Vagina (tissue), 2 donors: ENCODE measurements around the gene AACS. TPM values are rescaled to one million over a fixed set of nuclear protein-coding genes. Genes with fewer than 3 reads are reported as not detected.

Source experiments
- DNase-seq, 2 donors: peaks; one replicate each; pipeline ENCODE4 v3.0.0-alpha.2; 2017; ENCODE audit errors: extremely low spot score in 2 of 2
- H3K27ac ChIP-seq: fragments of 200-600 bp; sonication (generic); one replicate; pipeline ENCODE4 v1.5.1; 2019
- H3K27me3 ChIP-seq: fragments of 200-600 bp; sonication (generic); one replicate; pipeline ENCODE4 v1.5.1; 2019
- H3K36me3 ChIP-seq, 2 donors: fragments of 200-600 bp; sonication (generic); one replicate each; pipeline ENCODE4 v1.5.1; 2017 to 2019
- H3K4me1 ChIP-seq: fragments of 200-600 bp; sonication (generic); one replicate; pipeline ENCODE4 v1.5.1; 2019
- H3K4me3 ChIP-seq, 2 donors: fragments of 200-600 bp; sonication (generic); 1 replicate in 1 of 2; 2 replicates in 1 of 2; pipeline ENCODE4 v1.5.1; 2016 to 2019
- H3K9me3 ChIP-seq: fragments of 200-600 bp; sonication (generic); one replicate; pipeline ENCODE4 v1.5.1; 2019
- CTCF ChIP-seq, 3 experiments: fragments of 450-650 bp in 2 of 3; fragments of 200-600 bp in 1 of 3; sonication (generic) in 1 of 3; IDR thresholded peaks; one replicate each; pipeline ENCODE4 v1.5.1; 2017 to 2019; ENCODE audit warnings: antibody characterized with exemption in 3 of 3, mild to moderate bottlenecking in 2 of 3, moderate library complexity in 2 of 3
- POLR2A ChIP-seq, 2 donors: fragments of 450-650 bp; IDR thresholded peaks; one replicate each; pipeline ENCODE4 v1.6.1; 2017; ENCODE audit warnings: antibody characterized with exemption in 2 of 2, mild to moderate bottlenecking in 2 of 2, moderate library complexity in 2 of 2
- POLR2AphosphoS5 ChIP-seq, 2 donors: sonication (generic); formaldehyde crosslinking; IDR thresholded peaks; one replicate each; pipeline ENCODE4 v1.9.0; 2017; ENCODE audit warnings: antibody characterized with exemption in 2 of 2, mild to moderate bottlenecking in 2 of 2, low read depth in 1 of 2; ENCODE audit not compliant: insufficient read depth in 1 of 2
- intact Hi-C: fragments of 100-400 bp; cut with DNase I; formaldehyde crosslinking; loops from one replicate; pipeline ENCODE4 v1.15.1; 2023
- total RNA-seq: library from RNA; depleted of rRNA; stranded (reverse); fragments of >200 nt; gene quantifications from one replicate; pipeline ENCODE4 v1.2.3, GENCODE V29; 2016

AACS gene
- total RNA-seq, 1 donor from 2014 or later, result 22.3 TPM

GRCh38 chr12:125160281-125160955 is 95.2 kb downstream of the AACS start:
- no peaks in the 10 kb centered on the region for H3K36me3 ChIP-seq
- no peak overlapping the region for H3K4me3 ChIP-seq
- intact Hi-C loops, result no loop called here
- DNase-seq, result no peak
- no peaks in the 10 kb centered on the region for H3K9me3 ChIP-seq
- no peaks in the 10 kb centered on the region for H3K27me3 ChIP-seq
- H3K27ac ChIP-seq, result no peak overlapping the region
- H3K4me1 ChIP-seq, result no peaks in the 10 kb centered on the region
- TF ChIP-seq POLR2A (IDR thresholded peaks at IDR 0.05) (no peak), CTCF (IDR thresholded peaks at IDR 0.05) (no peak), POLR2AphosphoS5 (IDR thresholded peaks at IDR 0.05; ENCODE audit: insufficient read depth in 1 of 2, low read depth in 1 of 2) (no peak)

- H3K27ac ChIP-seq, result no peak overlapping the region
- DNase-seq, result no peak
- no peak for TF ChIP-seq POLR2AphosphoS5 (IDR thresholded peaks at IDR 0.05; ENCODE audit: insufficient read depth in 1 of 2, low read depth in 1 of 2)
- TF ChIP-seq POLR2A (IDR thresholded peaks at IDR 0.05), result no peak
- TF ChIP-seq CTCF (IDR thresholded peaks at IDR 0.05), result no peak
- H3K4me3 ChIP-seq, result no peak overlapping the region
- H3K27me3 ChIP-seq, result no peaks in the 10 kb centered on the region
- H3K36me3 ChIP-seq, result no peaks in the 10 kb centered on the region
- H3K9me3 ChIP-seq, result no peaks in the 10 kb centered on the region
- H3K4me1 ChIP-seq, result no peaks in the 10 kb centered on the region
- intact Hi-C loops, result no loop called here
These were observed 96.4 kb downstream of the AACS start for GRCh38 chr12:125161712-125162022.

GRCh38 chr12:125162489-125163028 is 97.3 kb downstream of the AACS start:
- Histone ChIP-seq H3K27ac (no peak overlapping the region), H3K27me3 (no peaks in the 10 kb centered on the region), H3K4me1 (no peaks in the 10 kb centered on the region), H3K9me3 (no peaks in the 10 kb centered on the region), H3K4me3 (no peak overlapping the region), H3K36me3 (no peaks in the 10 kb centered on the region)
- TF ChIP-seq POLR2A (IDR thresholded peaks at IDR 0.05) (no peak), POLR2AphosphoS5 (IDR thresholded peaks at IDR 0.05; ENCODE audit: insufficient read depth in 1 of 2, low read depth in 1 of 2) (no peak), CTCF (IDR thresholded peaks at IDR 0.05) (no peak)
- intact Hi-C loops, result no loop called here
- DNase-seq, result no peak

GRCh38 chr12:125163148-125163547 is 97.9 kb downstream of the AACS start:
- TF ChIP-seq POLR2A (IDR thresholded peaks at IDR 0.05) (no peak), CTCF (IDR thresholded peaks at IDR 0.05) (no peak), POLR2AphosphoS5 (IDR thresholded peaks at IDR 0.05; ENCODE audit: insufficient read depth in 1 of 2, low read depth in 1 of 2) (no peak)
- intact Hi-C loops, result no loop called here
- Histone ChIP-seq H3K27ac (no peak overlapping the region), H3K4me1 (no peaks in the 10 kb centered on the region), H3K9me3 (no peaks in the 10 kb centered on the region), H3K36me3 (no peaks in the 10 kb centered on the region), H3K27me3 (no peaks in the 10 kb centered on the region), H3K4me3 (no peak overlapping the region)
- no peak for DNase-seq

GRCh38 chr12:125164541-125164940 is 99.3 kb downstream of the AACS start:
- Histone ChIP-seq H3K4me3 (no peak overlapping the region), H3K27me3 (no peaks in the 10 kb centered on the region), H3K9me3 (no peaks in the 10 kb centered on the region), H3K36me3 (no peaks in the 10 kb centered on the region), H3K27ac (no peak overlapping the region), H3K4me1 (no peaks in the 10 kb centered on the region)
- no peak for DNase-seq
- intact Hi-C loops, result no loop called here
- TF ChIP-seq POLR2A (IDR thresholded peaks at IDR 0.05), result no peak
